ENCODE measurements around the gene HOXB5.

Gene HOXB5

DNA sequence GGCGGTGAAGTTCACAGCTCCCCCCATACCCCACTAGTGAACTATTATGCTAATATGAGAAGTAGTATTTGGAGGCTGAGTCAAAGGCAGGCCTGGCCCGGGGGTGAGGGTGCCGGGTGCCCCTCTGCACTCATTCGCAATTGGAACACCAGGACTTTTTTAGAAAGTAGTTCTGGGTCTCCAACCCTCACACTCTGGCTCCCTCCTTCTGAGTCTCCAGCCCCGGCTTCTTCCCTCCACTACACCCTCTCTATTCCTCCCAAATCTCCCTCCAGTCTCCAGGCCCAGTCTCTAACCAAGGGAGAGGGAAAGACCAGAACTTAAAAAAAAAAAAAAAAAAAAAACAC, 37.4 kb downstream of the HOXB5 start:
- TF ChIP-seq, protein P1, sequence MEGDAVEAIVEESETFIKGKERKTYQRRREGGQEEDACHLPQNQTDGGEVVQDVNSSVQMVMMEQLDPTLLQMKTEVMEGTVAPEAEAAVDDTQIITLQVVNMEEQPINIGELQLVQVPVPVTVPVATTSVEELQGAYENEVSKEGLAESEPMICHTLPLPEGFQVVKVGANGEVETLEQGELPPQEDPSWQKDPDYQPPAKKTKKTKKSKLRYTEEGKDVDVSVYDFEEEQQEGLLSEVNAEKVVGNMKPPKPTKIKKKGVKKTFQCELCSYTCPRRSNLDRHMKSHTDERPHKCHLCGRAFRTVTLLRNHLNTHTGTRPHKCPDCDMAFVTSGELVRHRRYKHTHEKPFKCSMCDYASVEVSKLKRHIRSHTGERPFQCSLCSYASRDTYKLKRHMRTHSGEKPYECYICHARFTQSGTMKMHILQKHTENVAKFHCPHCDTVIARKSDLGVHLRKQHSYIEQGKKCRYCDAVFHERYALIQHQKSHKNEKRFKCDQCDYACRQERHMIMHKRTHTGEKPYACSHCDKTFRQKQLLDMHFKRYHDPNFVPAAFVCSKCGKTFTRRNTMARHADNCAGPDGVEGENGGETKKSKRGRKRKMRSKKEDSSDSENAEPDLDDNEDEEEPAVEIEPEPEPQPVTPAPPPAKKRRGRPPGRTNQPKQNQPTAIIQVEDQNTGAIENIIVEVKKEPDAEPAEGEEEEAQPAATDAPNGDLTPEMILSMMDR (IDR thresholded peaks at IDR 0.05) = no peak

DNA sequence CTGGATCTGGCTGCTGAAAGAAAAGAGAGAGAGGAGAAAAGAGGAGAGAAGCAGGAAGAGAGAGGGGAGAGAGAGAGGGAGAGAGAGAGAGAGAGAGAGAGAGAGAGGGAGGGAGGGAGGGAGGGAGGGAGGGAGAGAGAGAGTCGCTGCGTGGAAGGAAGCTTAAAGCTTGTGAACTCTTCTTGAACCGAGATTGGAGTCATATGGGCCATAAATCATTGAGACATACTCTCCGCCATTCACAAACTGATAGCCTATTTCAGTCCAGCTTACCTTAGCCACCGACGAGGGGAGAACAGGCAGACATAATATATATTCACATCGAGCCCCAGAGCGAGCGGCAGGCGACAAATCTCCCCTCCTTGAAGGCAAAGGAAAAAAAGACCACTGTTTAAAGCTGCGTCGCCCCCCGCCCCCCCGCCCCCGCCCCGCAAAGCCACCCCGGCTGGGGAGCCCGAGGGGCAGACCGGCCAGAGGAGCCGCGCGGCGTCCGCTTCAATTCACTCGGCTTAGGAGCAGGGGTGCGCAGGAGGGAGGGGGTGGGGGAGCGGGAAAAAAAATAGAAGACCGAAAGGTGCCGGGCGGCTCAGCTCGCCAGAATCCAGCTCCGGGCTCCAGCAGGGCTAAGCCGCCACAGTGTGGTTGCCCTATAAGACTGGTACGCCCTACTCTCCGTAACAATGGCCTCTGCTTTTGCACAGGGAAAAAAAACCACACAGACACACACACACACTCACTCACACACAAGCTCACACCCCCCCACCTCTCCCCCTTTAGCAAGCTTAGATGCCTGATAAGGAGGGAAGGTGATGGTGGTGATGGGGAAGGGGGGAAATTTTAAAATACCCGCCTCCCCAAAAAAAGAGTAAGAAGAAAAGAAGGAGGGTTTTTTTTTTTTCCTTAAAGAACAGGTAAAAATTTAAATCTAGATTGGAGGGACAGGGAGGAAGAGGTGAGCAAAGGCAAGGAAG, 38.0 kb downstream of the HOXB5 start:
- TF ChIP-seq, protein P1 (IDR thresholded peaks at IDR 0.05) = no peak

DNA sequence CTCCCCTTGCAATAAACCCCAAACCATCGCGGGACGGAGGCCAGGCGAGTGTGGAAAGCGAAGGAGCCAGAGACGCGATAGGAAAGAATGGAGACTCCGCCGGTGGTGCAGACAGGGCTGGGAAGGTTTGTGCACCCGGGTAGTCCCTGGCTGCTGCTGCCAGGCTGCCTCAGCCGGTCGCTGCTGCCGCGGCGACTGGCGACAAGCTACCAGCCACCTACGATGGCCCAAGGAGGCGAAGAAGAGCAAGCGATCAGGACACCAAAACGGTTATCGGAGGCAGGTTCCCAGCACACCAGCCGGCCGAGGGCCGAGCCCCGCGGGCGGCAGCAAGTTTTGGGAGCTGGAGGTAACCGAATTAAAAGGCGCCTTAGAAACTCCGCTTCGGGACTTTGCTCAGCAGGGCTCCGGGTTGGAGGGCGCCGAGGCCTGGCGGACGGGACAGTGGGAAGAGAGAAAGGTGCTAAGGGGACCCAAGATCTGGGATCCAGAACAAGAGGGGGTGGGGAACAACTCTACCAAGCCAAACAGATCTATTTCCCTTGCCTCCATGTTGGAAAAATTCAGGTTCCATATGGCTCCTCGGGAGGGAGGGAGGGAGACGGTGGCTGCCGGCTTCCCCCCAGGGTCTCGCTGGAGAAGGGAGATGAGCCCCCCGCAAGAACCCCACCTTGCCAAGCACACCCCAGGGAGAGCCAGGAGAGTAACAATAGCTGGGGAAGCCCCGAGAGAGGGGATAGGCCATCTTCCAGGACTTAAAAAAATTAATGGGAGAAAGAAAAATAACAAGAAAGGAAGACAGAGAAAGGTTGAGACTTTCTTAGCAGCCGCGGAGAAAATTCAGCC, 38.9 kb downstream of the HOXB5 start:
- TF ChIP-seq, protein P1 (IDR thresholded peaks at IDR 0.05) = no peak

DNA sequence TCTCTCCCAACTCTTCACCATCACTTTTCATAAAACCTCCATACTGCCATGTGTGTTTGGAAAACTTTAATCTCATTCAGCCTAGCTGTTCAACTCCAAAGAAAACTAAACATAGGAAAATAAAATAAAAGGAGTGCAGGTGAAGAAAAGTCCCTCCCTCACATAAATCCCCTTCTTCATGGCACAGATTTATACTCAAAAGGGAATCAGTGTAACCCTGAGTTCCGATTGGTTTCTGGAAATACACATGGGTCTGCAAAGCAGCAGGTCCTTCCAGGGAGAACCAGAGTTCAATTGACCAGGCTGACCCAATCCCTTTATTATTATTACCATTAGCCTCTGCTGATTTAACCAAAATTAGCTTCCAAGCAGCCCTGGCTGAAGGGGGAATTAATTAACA, 39.8 kb downstream of the HOXB5 start:
- TF ChIP-seq, protein P1 (IDR thresholded peaks at IDR 0.05) = no peak

DNA sequence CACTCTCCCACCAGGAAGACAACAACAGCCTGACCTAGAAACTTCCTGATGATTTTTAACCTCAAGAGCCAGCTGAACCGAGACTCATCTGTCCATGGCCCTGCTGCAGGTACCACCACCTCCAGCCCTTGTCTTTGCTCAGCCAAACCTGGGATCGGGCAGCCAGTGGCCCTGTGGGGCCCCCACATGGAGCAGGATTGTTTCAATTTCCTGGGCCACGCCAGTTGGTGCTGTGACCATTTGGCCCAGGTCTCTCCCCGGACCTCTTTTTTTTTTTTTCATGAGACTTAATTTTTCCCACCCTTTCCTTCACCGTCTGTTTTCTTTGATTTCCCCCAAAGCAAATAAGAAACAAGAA, 40.4 kb downstream of the HOXB5 start:
- TF ChIP-seq, protein P1 (IDR thresholded peaks at IDR 0.05) = no peak

DNA sequence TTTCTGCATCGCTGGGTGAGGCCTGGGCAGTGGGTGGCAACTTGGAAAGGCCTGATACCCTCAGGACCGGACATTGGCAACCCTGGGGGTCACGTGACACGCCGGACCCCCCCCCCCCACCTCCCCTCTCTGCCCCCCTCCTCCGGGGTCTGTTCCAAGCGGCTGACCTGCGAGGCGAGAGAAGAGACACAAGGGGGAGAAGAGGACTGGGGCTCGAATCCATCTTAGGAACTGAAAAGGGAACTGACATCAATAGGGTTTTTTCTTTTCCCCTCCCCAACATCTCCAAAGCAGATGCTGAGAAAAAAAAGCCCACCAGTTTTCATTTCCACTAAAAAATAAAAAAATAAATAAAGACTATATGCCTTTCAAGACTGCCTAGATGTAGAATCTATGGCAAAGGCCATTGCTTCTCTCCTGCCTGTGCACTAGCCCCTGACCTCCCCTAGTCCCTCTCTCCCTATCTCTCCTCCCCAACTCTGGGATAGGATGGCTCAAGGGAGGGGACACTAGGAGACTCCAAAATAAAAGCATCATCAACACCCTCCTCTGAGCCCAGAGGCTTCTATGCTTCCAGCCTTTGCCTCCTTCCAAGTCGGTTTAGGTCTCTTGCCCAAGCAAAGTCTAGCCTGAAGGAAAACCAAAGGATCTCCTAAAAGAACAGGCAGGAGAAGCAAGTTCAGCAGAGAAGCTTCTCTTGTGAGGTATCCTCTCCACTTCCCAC, 41.0 kb downstream of the HOXB5 start:
- TF ChIP-seq, protein P1 (IDR thresholded peaks at IDR 0.05) = no peak

All from LNCAP (cell line).